ENCODE results near the gene TMEM272. TPM values are rescaled to one million over a fixed set of nuclear protein-coding genes. Genes with fewer than 3 reads are reported as not detected.

The TMEM272 gene
- total RNA-seq = 0.25 TPM

- DNase-seq (ENCODE audit: extremely low spot score in 2 of 2) = peak in 1 of 2 donors; percentile 78
- H3K4me3 ChIP-seq = peak within 1 kb of the TSS in 1 of 2 donors; percentile 10
- intact Hi-C loops (cut with DNase I) = no loop called here
- H3K36me3 ChIP-seq = no peaks in the 10 kb centered on the region
- no peaks in the 10 kb centered on the region for H3K4me1 ChIP-seq
- TF ChIP-seq, protein P1, sequence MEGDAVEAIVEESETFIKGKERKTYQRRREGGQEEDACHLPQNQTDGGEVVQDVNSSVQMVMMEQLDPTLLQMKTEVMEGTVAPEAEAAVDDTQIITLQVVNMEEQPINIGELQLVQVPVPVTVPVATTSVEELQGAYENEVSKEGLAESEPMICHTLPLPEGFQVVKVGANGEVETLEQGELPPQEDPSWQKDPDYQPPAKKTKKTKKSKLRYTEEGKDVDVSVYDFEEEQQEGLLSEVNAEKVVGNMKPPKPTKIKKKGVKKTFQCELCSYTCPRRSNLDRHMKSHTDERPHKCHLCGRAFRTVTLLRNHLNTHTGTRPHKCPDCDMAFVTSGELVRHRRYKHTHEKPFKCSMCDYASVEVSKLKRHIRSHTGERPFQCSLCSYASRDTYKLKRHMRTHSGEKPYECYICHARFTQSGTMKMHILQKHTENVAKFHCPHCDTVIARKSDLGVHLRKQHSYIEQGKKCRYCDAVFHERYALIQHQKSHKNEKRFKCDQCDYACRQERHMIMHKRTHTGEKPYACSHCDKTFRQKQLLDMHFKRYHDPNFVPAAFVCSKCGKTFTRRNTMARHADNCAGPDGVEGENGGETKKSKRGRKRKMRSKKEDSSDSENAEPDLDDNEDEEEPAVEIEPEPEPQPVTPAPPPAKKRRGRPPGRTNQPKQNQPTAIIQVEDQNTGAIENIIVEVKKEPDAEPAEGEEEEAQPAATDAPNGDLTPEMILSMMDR (IDR thresholded peaks at IDR 0.05) = peak in 2 of 3 experiments; percentile 29 to 56
- TF ChIP-seq POLR2AphosphoS5 (IDR thresholded peaks at IDR 0.05; ENCODE audit: insufficient read depth in 1 of 2, low read depth in 1 of 2) = no peak
- H3K27ac ChIP-seq = no peak within 1 kb of the TSS
- no peaks in the 10 kb centered on the region for H3K9me3 ChIP-seq
- no peaks in the 10 kb centered on the region for H3K27me3 ChIP-seq
Measured at GRCh38 chr13:51844862-51845573, at the start of gene TMEM272. Gene TMEM272 (minus strand): TSS chr13:51845177. CDS start chr13:51838530, 6,647 bp downstream.

- H3K27ac ChIP-seq = no peak overlapping the region
- no peak for DNase-seq (ENCODE audit: extremely low spot score in 2 of 2)
- H3K4me1 ChIP-seq = no peaks in the 10 kb centered on the region
- no peak for TF ChIP-seq POLR2A (IDR thresholded peaks at IDR 0.05)
- TF ChIP-seq, protein P1 (IDR thresholded peaks at IDR 0.05) = no peak
- TF ChIP-seq POLR2AphosphoS5 (IDR thresholded peaks at IDR 0.05; ENCODE audit: insufficient read depth in 1 of 2, low read depth in 1 of 2) = no peak
- H3K27me3 ChIP-seq = no peaks in the 10 kb centered on the region
- no peaks in the 10 kb centered on the region for H3K36me3 ChIP-seq
- intact Hi-C loops (cut with DNase I) = no loop called here
- H3K4me3 ChIP-seq = no peak overlapping the region
- H3K9me3 ChIP-seq = no peaks in the 10 kb centered on the region
Measured at GRCh38 chr13:51894239-51894638, 49.3 kb upstream of the TMEM272 start.

- Histone ChIP-seq H3K27me3 (no peaks in the 10 kb centered on the region), H3K4me3 (no peak overlapping the region), H3K4me1 (no peaks in the 10 kb centered on the region), H3K27ac (no peak overlapping the region), H3K9me3 (no peaks in the 10 kb centered on the region), H3K36me3 (no peaks in the 10 kb centered on the region)
- TF ChIP-seq POLR2AphosphoS5 (IDR thresholded peaks at IDR 0.05; ENCODE audit: insufficient read depth in 1 of 2, low read depth in 1 of 2) (no peak), POLR2A (IDR thresholded peaks at IDR 0.05) (no peak)
- TF ChIP-seq, protein P1 (IDR thresholded peaks at IDR 0.05) = no peak
- DNase-seq (ENCODE audit: extremely low spot score in 2 of 2) = peak in 1 of 2 donors; percentile 34
- intact Hi-C loops (cut with DNase I) = no loop called here
Measured at GRCh38 chr13:51892657-51893056, 47.7 kb upstream of the TMEM272 start.

DNA sequence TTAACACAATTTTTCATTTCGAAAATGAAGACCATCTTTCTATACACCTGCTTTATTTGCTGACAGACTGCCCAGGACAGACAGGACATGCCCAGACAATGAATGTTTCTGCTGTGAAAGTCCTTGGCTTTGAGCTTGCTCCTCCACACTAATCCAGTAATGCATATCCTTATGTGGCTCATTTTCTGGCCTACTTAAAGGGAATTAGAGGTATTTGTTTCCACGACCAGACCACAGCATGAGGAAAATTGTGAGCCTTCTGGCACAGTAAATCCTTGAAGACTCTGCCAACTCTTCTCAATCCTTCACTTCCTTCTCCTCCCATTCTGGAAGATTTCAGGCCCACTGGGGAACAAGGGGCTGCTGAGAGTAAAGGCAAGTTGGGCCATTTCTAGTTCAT, 42.5 kb upstream of the TMEM272 start:
- H3K36me3 ChIP-seq = no peaks in the 10 kb centered on the region
- TF ChIP-seq POLR2AphosphoS5 (IDR thresholded peaks at IDR 0.05; ENCODE audit: insufficient read depth in 1 of 2, low read depth in 1 of 2) (no peak), POLR2A (IDR thresholded peaks at IDR 0.05) (no peak)
- TF ChIP-seq, protein P1 (IDR thresholded peaks at IDR 0.05) = no peak
- no peaks in the 10 kb centered on the region for H3K9me3 ChIP-seq
- no peaks in the 10 kb centered on the region for H3K4me1 ChIP-seq
- H3K27ac ChIP-seq = no peak overlapping the region
- no peak overlapping the region for H3K4me3 ChIP-seq
- no peaks in the 10 kb centered on the region for H3K27me3 ChIP-seq
- peak in 1 of 2 donors; percentile 40 for DNase-seq (ENCODE audit: extremely low spot score in 2 of 2)
- intact Hi-C loops (cut with DNase I) = no loop called here

DNA sequence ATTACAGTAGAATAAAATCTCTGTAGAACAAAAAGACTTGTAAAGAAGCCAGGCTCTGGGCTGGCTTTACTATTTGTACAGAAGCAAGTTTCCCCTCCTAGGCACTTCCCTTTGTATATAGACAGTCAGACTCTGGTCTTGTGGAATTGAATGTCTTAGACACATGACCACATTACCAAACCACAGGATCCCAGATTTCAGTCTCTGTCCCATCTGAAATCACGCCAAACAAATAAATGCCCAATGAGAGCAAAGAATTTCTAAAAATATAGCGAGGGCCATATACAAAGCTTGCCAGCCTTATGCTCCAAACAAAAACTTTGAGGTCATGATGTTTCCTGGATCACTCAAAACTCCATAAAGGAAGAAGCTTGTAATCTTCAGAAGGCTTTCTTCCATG, 40.7 kb upstream of the TMEM272 start:
- peak in 1 of 2 donors; percentile 25 for DNase-seq (ENCODE audit: extremely low spot score in 2 of 2)
- H3K4me1 ChIP-seq = no peaks in the 10 kb centered on the region
- no peaks in the 10 kb centered on the region for H3K9me3 ChIP-seq
- H3K27me3 ChIP-seq = no peaks in the 10 kb centered on the region
- intact Hi-C loops (cut with DNase I) = no loop called here
- H3K27ac ChIP-seq = no peak overlapping the region
- TF ChIP-seq, protein P1 (IDR thresholded peaks at IDR 0.05) = no peak
- TF ChIP-seq POLR2A (IDR thresholded peaks at IDR 0.05) (no peak), POLR2AphosphoS5 (IDR thresholded peaks at IDR 0.05; ENCODE audit: insufficient read depth in 1 of 2, low read depth in 1 of 2) (no peak)
- H3K36me3 ChIP-seq = no peaks in the 10 kb centered on the region
- no peak overlapping the region for H3K4me3 ChIP-seq

All from vagina (tissue), 2 donors.